Myocyte (in vitro differentiated cells): Measurements from ENCODE around the gene TPX2. TPM values are rescaled to one million over a fixed set of nuclear protein-coding genes. Genes with fewer than 3 reads are reported as not detected.
"Not testable (repeated sequence)": the region's sequence is repeated elsewhere in the genome, so short reads cannot be mapped to it uniquely, and the experiment has no call there.

ENCODE experiments used
- DNase-seq: peaks from one replicate; pipeline ENCODE4 v3.0.0-alpha.2; 2012; ENCODE audit warnings: low read depth
- total RNA-seq: library from RNA; depleted of rRNA; stranded (reverse); fragments of >200 nt; gene quantifications from 2 replicates; pipeline ENCODE4 v1.2.3, GENCODE V29; 2014

The TPX2 gene
- total RNA-seq, 1 donor from 2014 or later, result 7.0 TPM

GRCh38 chr20:31719644-31720485 is 19.2 kb upstream of the TPX2 start:
- peak; percentile 49 for DNase-seq

GRCh38 chr20:31720486-31721407 is 18.3 kb upstream of the TPX2 start:
- no peak for DNase-seq

DNA sequence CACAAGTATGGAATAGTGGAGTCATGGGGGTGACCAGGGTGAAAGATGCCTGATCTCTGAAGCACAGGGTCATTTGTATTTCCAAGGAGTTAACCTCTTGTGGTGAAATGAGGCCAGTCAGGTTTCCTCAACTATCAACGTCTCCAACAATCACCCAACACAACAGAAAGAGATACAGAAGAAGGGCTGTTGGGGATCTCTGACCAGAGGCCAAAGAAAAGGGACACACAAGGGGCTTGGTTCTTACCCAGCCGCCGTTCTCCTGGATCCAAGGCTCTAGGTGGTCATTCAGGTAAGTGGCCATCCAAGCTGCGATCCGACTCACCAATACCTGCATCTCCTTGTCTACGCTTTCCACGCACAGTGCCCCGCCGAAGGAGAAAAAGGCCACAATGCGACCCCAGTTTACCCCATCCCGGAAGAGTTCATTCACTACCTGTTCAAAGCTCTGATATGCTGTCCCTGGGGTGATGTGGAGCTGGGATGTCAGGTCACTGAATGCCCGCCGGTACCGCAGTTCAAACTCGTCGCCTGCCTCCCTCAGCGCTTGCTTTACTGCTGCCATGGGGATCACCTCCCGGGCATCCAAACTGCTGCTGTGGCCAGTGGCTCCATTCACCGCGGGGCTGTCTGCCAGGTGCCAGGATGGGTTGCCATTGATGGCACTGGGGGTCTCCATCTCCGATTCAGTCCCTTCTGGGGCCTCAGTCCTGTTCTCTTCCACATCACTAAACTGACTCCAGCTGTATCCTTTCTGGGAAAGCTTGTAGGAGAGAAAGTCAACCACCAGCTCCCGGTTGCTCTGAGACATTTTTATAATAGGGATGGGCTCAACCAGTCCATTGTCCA is 17.5 kb upstream of the TPX2 start:
- peak; percentile 54 for DNase-seq

DNA sequence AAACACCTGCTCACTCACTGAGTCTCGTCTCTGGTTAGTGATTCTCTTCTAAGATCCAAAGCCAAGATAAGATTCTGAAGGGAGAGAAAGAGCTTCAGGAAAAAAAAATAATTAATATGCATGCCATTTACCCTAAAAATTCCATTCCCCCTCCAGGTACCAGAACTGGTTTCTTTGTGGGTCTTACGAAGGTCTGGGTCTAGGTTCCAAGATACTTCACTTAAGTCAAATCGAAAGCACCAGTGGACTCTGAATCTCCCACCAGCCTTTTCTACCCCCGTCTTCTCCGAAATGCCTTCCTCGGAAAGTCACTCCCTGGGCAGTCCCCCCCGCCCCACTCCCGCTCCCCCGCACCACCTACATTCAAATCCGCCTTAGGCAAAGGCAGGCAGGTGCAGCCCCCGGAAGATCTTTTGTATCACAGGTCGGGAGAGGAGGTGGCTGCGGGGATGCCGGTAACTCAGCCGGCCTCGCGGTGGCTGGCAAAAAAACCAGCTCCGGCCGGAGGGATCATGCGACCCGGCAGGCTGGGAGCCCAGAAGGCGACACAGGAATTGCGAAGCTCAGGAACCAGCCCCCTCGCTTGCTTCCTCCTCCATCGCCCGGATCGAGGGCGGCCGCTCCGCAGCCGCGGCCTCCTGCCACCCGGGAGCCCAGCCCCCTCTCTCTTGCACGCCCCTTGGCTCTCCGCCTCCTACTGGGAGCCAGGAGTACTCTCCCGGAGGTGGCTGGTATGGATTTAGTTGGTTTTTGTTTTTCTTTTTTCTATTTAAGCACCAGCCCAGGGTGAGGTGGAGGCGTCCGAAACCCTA is 16.6 kb upstream of the TPX2 start, which contains the start of gene BCL2L1:
Gene BCL2L1, minus strand, starts transcription at position 612 of the 812 bp plus-strand sequence. CDS start 650 bp downstream, outside the sequence.
- DNase-seq, result peak; percentile 93

DNA sequence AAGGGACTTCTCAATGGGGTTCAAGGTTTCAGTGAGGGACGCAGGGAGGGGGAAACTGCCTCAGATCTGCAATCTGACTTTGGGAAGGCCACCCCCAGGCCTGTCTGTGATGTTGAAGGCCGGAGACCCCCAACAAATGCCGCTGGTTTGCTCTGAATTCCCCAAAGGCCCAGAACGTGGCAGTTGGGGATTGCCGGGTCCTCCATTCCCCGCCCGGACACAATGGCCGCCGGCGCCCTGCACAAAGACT is 16.1 kb upstream of the TPX2 start:
- no peak for DNase-seq

DNA sequence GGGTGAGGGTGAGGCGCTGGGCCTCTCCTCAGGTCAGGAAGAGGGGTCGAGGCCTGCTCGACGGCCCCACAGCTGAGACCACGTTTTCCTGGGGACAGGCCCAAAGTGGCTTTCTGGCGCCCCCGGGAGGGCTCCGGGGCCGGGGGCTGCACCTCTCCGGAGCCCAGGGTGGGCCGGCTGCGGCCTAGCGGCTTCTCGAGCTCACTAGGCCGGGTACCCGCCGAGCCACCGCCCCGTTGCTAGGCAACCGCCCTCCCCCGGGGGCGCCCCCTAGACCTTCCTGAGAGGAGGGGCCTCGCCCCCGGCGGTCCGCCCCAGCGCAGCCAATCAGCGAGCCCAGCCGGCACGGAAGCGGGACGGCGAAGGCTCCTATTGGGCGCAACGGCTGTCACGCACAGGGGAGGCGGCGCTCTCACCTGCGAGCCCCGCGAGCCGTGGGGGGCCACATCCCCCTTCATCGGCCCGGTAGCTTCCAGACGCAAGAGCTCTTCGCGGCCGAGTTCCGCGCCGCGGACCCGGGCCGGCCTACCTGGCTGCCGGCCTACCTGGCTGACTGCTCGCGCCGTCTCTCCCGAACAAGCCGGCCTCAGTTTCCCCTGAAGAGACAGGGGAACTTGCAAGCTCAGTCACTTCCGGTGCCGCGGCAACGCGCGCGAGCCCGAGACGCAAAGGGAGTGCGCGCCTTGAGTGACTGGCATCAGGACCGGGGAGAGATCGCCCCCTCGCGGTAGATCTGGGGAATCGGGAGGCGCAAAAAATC is 15.6 kb upstream of the TPX2 start:
- peak; percentile 98 for DNase-seq

DNA sequence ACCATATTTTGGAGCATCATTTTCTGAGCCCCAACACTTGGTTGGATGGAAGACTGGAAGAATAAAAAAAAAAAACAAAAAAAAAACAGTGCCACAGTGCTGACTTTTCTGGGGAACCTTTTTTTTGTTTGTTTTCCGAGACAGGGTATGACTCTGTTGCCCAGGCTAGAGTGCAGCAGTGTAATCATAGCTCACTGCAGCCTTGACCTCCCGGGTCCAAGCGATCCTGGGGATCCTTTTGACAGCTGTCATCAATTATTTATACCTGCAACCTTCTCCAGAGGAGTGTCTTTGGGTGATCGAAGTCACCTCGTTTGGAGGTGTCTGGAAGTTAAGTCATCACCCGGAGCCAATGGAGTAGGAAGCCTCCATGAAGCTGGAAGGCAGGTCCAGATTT is 7.8 kb upstream of the TPX2 start:
- no peak for DNase-seq

- no peak for DNase-seq
Measured at GRCh38 chr20:31739550-31739977, 474 bp downstream of the TPX2 start.

- peak; percentile 44 for DNase-seq
Measured at GRCh38 chr20:31740208-31740607, 1.1 kb downstream of the TPX2 start.

GRCh38 chr20:31740656-31741323 is 1.7 kb downstream of the TPX2 start:
- DNase-seq, result no peak

DNA sequence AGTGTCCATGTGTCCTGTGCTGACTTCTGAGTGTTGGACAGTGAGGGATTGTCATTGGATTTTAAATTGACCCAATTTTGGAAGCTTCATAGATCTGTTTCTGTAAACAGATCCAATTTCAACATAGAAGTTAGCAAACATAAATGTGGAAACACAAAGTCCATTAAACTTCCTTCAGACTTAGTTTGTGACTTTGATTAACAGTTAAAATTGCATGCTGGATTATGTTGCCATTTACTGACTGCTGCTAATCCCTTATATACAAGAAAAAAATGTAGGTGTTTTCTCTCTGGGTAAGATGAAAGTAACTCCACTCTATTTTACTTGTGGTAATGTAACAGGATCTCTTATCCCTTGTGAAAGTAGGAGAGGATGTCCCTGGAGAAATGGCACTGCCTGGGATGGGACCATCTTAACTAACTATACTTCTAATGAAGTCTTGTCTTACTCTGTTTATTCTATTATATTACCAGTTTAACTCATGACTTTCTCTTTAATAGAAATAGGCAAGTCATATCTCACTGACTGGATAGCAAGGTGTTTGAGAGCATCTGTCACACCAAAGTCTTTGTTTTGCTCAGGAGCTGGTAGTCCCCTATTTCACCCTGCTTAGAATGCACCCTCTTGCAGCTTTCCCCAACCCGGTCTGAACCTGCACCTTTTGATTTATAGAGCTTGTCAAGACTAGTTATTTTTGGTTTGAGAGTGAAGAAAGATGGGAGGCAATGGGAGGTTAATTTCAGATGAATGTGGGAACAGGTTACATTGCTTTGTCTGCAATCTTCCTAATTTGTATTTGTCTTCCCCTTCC is 7.2 kb downstream of the TPX2 start:
- peak; percentile 26 for DNase-seq

DNA sequence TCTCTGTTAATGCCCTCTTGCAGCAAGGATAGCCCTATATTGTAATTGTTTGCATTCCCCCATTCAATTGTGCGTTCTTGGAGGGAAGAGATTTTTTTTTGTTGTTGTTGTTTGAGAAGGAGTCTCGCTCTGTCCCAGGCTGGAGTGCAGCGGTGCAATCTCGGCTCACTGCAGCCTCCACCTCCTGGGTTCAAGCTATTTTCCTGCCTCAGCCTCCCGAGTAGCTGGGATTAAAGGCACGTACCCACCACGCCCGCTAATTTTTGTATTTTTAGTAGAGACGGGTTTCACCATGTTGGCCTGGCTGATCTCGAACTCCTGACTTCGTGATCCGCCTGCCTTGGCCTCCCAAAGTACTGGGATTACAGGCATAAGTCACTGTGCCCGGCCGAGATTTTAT is 7.9 kb downstream of the TPX2 start:
- not testable (repeated sequence) for DNase-seq

DNA sequence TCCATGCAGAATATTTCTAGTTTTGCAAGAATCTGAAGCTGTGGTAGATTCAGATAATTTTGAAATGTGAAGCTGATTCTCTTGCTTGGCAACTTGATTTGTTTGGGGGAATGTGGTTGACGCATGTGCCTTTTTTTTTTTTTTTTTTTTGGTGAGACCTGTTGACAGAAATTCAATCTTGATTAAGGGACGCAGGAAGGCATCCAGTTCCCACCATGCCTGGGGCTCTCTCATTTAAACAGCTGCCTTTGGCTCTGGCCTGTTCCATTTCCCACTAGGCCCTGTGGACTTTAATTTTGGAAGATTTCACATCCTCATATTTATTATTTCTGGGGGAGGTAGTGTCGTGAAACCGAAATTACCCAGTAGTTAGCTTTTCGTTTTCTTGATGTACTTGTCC is 8.6 kb downstream of the TPX2 start:
- peak; percentile 86 for DNase-seq

GRCh38 chr20:31749223-31749622 is 10.1 kb downstream of the TPX2 start:
- no peak for DNase-seq

- DNase-seq, result peak; percentile 73
Measured at GRCh38 chr20:31751126-31751525, 12.0 kb downstream of the TPX2 start.

GRCh38 chr20:31757254-31757653 is 18.2 kb downstream of the TPX2 start:
- no peak for DNase-seq

- DNase-seq, result peak; percentile 69
Measured at GRCh38 chr20:31758521-31758920, 19.4 kb downstream of the TPX2 start.

GRCh38 chr20:31758991-31759390 is 19.9 kb downstream of the TPX2 start:
- no peak for DNase-seq
